Testis (tissue), 3 donors: ENCODE data around the gene RENBP. TPM values are rescaled to one million over a fixed set of nuclear protein-coding genes. Genes with fewer than 3 reads are reported as not detected.

Experiments
- DNase-seq: peaks from one replicate; pipeline ENCODE4 v3.0.0-alpha.2; 2019
- H3K27ac ChIP-seq, 2 donors: fragments of 200-600 bp; sonication (generic); one replicate each; pipeline ENCODE4 v1.5.1; 2019
- H3K27me3 ChIP-seq: fragments of 200-600 bp; sonication (generic); one replicate; pipeline ENCODE4 v1.5.1; 2019
- H3K36me3 ChIP-seq: fragments of 200-600 bp; sonication (generic); one replicate; pipeline ENCODE4 v1.5.1; 2017; ENCODE audit warnings: low read depth; ENCODE audit errors: missing control alignments
- H3K4me1 ChIP-seq: fragments of 200-600 bp; sonication (generic); one replicate; pipeline ENCODE4 v1.5.1; 2019
- H3K4me3 ChIP-seq, 2 donors: fragments of 200-600 bp; sonication (generic); one replicate each; pipeline ENCODE4 v1.5.1; 2017 to 2019
- H3K9me3 ChIP-seq: fragments of 200-600 bp; sonication (generic); one replicate; pipeline ENCODE4 v1.5.1; 2017
- CTCF ChIP-seq, 3 experiments: fragments of 450-650 bp in 2 of 3; fragments of 200-600 bp in 1 of 3; sonication (generic) in 1 of 3; IDR thresholded peaks; one replicate each; pipeline ENCODE4 v1.5.1; 2016 to 2019; ENCODE audit warnings: antibody characterized with exemption in 3 of 3, mild to moderate bottlenecking in 2 of 3, moderate library complexity in 1 of 3
- POLR2A ChIP-seq: fragments of 450-650 bp; IDR thresholded peaks from one replicate; pipeline ENCODE4 v1.6.1; 2017; ENCODE audit warnings: antibody characterized with exemption, mild to moderate bottlenecking, moderate library complexity
- WGBS, 2 donors: methylation state at CpG; one replicate each; pipeline ENCODE4 v1.1.5; 2018; 5-methylcytosine and 5-hydroxymethylcytosine counted together
- intact Hi-C: fragments of 100-400 bp; cut with DNase I; formaldehyde crosslinking; loops from one replicate; pipeline ENCODE4 v1.15.1; 2023; ENCODE audit warnings: low total_unique reads
- polyA plus RNA-seq: library from polyadenylated mRNA; stranded (reverse); fragments of 350-450 nt; fragmentation: Illumina TruSeq; extraction: RNeasy Lipid Tissue Mini Kit (QIAGEN cat#74804); gene quantifications from one replicate; pipeline ENCODE4 v1.2.3, GENCODE V29; 2014; ENCODE audit warnings: low read depth, low replicate concordance; ENCODE audit not compliant: insufficient read depth
- total RNA-seq, 2 donors: library from RNA; depleted of rRNA; stranded (reverse); fragments of >200 nt; gene quantifications; one replicate each; pipeline ENCODE4 v1.2.3, GENCODE V29; 2016

RENBP gene
- total and polyA plus RNA-seq, 3 donors from 2014 or later: 2.8 to 4.8 (median 3.4) TPM

GRCh38 chrX:153950127-153950526 lies 5.7 kb upstream of the RENBP start:
- intact Hi-C loops: loop anchor here (10.0 kb wide), 1 partner anchor 185 kb away; the partner anchor contains the start of gene PLXNB3
- DNase-seq: no peak
- Histone ChIP-seq H3K27ac (no peak overlapping the region), H3K27me3 (no peaks in the 10 kb centered on the region), H3K4me3 (no peak overlapping the region), H3K9me3 (no peaks in the 10 kb centered on the region), H3K36me3 (no peaks in the 10 kb centered on the region), H3K4me1 (peaks cover 3% of the 10 kb centered on the region)
- TF ChIP-seq POLR2A (no peak), CTCF (IDR thresholded peaks at IDR 0.05) (no peak)
- WGBS, 2 donors: 75% methylated on average over 19 of the region's 19 CpGs; no CpG with 5 or more reads in 1 of the 2 donors

- no peaks in the 10 kb centered on the region for H3K9me3 ChIP-seq
- H3K4me1 ChIP-seq: peaks cover 3% of the 10 kb centered on the region
- TF ChIP-seq CTCF (IDR thresholded peaks at IDR 0.05) (no peak), POLR2A (no peak)
- no peak for DNase-seq
- H3K4me3 ChIP-seq: no peak overlapping the region
- 53 to 58% methylated on average over 22 to 30 of the region's 30 CpGs for WGBS, 2 donors
- no peaks in the 10 kb centered on the region for H3K36me3 ChIP-seq
- intact Hi-C loops: no loop called here
- peak overlapping the region in 1 of 2 donors; percentile 61 for H3K27ac ChIP-seq
- no peaks in the 10 kb centered on the region for H3K27me3 ChIP-seq
These were observed 4.7 kb upstream of the RENBP start for GRCh38 chrX:153948847-153949805.

GRCh38 chrX:153948002-153948466 lies 3.6 kb upstream of the RENBP start:
- intact Hi-C loops: no loop called here
- Histone ChIP-seq H3K36me3 (no peaks in the 10 kb centered on the region), H3K4me3 (no peak overlapping the region), H3K9me3 (no peaks in the 10 kb centered on the region), H3K27ac (peak overlapping the region in 1 of 2 donors; percentile 61), H3K27me3 (no peaks in the 10 kb centered on the region), H3K4me1 (peaks cover 3% of the 10 kb centered on the region)
- TF ChIP-seq POLR2A: no peak
- no peak for TF ChIP-seq CTCF (IDR thresholded peaks at IDR 0.05)
- WGBS, 2 donors: 20 to 71% methylated on average over 1 to 9 of the region's 10 CpGs
- no peak for DNase-seq

- intact Hi-C loops: no loop called here
- Histone ChIP-seq H3K27me3 (no peaks in the 10 kb centered on the region), H3K9me3 (no peaks in the 10 kb centered on the region), H3K27ac (peak overlapping the region in 1 of 2 donors; percentile 61), H3K4me1 (peaks cover 3% of the 10 kb centered on the region), H3K36me3 (no peaks in the 10 kb centered on the region), H3K4me3 (no peak overlapping the region)
- DNase-seq: peak; percentile 65
- 64 to 70% methylated on average over 8 to 12 of the region's 19 CpGs for WGBS, 2 donors
- TF ChIP-seq POLR2A (no peak), CTCF (IDR thresholded peaks at IDR 0.05) (peak; percentile 54 to 72 (median 59))
These were observed 2.7 kb upstream of the RENBP start for GRCh38 chrX:153947009-153947769.
